ENCODE results near the gene SPATS1. TPM values are rescaled to one million over a fixed set of nuclear protein-coding genes. Genes with fewer than 3 reads are reported as not detected.

Gene SPATS1
- total and polyA plus RNA-seq, 9 donors: 0.25 to 1.4 (median 0.28) TPM; not detected in 6

DNA sequence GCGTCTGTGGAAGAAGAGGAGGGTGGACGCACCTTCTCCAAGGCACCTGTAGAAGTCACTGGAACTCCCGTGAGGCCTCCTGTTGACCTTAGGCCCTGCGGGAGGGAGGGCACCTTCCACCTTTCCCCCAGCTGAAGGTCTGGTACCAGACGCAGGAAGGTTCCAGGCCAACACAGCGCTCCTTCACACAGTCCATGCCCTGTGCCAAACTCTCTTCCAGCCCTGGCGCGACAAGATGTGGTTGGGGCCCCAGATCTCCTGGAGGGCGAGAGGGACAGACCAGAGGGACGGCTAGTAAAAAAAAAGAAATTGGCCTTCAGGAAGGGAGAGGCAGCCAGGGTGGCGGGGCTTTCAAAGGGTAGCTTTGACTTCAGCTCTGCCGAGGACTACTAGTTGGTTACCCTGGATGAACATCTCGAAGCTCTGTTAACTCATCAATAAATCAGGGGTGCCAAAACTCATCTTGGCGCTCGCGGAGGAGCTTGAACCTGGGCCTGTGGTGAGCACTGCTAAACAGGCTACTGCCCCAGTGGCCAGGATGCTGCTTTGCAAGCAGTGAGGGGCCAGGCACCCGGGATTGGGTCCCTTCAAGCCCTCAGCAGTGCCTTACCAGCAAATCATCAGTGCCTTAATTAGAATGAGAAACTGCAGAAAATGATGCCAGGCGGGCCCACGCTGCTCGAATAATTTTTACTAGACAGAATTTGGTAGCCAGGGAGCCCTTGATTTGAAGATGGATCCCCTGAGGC, 44.2 kb upstream of the SPATS1 start:
- TF ChIP-seq EP300 (IDR thresholded peaks at IDR 0.05): no peak
- no peak for TF ChIP-seq CTCF (IDR thresholded peaks at IDR 0.05)
- no peak for TF ChIP-seq POLR2A (IDR thresholded peaks at IDR 0.05)
- DNase-seq: no peak
- no peaks in the 10 kb centered on the region for H3K4me1 ChIP-seq (ENCODE audit: insufficient read depth)
- H3K9me3 ChIP-seq: no peaks in the 10 kb centered on the region
- no peak overlapping the region for H3K27ac ChIP-seq
- no peaks in the 10 kb centered on the region for H3K27me3 ChIP-seq
- 21 to 33% (median 32%) methylated on average over 20 of the region's 20 CpGs for WGBS, 3 donors
- H3K4me3 ChIP-seq: no peak overlapping the region
- intact Hi-C loops (cut with DNase I): no loop called here
- no peaks in the 10 kb centered on the region for H3K36me3 ChIP-seq

- H3K27ac ChIP-seq: no peak overlapping the region
- WGBS, 3 donors: 74 to 86% (median 78%) methylated on average over 3 of the region's 3 CpGs
- H3K4me3 ChIP-seq: no peak overlapping the region
- DNase-seq: no peak
- H3K27me3 ChIP-seq: no peaks in the 10 kb centered on the region
- TF ChIP-seq POLR2A (IDR thresholded peaks at IDR 0.05): no peak
- H3K4me1 ChIP-seq (ENCODE audit: insufficient read depth): no peaks in the 10 kb centered on the region
- H3K36me3 ChIP-seq: no peaks in the 10 kb centered on the region
- no peaks in the 10 kb centered on the region for H3K9me3 ChIP-seq
- intact Hi-C loops (cut with DNase I): no loop called here
Measured at GRCh38 chr6:44298864-44299263, 43.6 kb upstream of the SPATS1 start.

DNA sequence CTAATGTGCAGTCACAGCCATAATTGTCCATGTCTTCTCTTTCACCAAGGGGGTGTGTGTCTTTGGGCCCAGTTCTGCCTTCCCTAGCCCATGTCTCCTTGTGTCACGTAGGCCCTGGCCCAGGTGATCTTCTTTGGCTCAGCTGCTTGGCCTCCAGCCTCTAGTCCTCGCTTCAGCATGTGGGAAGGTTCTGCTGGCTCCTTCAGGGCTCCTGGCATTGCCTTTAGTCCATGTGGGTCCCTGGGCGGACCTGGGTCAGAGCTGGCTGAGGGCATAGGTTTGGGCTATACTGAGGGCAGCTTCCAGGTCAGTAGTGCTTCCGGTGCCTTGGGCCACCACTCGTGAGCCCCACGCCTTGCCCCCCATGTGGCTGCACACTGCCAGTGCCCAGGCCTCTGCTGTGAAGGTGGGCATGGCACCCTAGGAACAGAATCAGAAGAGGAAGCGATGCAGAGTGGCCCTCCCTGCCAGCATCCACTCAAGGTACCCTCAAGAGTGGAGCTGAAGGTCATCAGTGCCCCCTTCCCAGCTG, 42.1 kb upstream of the SPATS1 start:
- intact Hi-C loops (cut with DNase I): no loop called here
- WGBS, 3 donors: 80 to 83% (median 80%) methylated on average over 7 of the region's 7 CpGs
- Histone ChIP-seq H3K9me3 (no peaks in the 10 kb centered on the region), H3K4me3 (no peak overlapping the region), H3K36me3 (no peaks in the 10 kb centered on the region), H3K27ac (no peak overlapping the region), H3K27me3 (no peaks in the 10 kb centered on the region), H3K4me1 (ENCODE audit: insufficient read depth) (no peaks in the 10 kb centered on the region)
- no peak for DNase-seq
- TF ChIP-seq POLR2A (IDR thresholded peaks at IDR 0.05) (no peak), CTCF (IDR thresholded peaks at IDR 0.05) (no peak), EP300 (IDR thresholded peaks at IDR 0.05) (no peak)

- WGBS, 3 donors: 88 to 95% (median 88%) methylated on average over 8 of the region's 8 CpGs
- Histone ChIP-seq H3K27ac (no peak overlapping the region), H3K4me1 (ENCODE audit: insufficient read depth) (no peaks in the 10 kb centered on the region), H3K27me3 (no peaks in the 10 kb centered on the region), H3K4me3 (no peak overlapping the region), H3K36me3 (no peaks in the 10 kb centered on the region), H3K9me3 (no peaks in the 10 kb centered on the region)
- no peak for TF ChIP-seq EP300 (IDR thresholded peaks at IDR 0.05)
- TF ChIP-seq POLR2A (IDR thresholded peaks at IDR 0.05): no peak
- TF ChIP-seq CTCF (IDR thresholded peaks at IDR 0.05): no peak
- DNase-seq: no peak
- intact Hi-C loops (cut with DNase I): no loop called here
Measured at GRCh38 chr6:44301106-44301505, 41.3 kb upstream of the SPATS1 start.

Data from ovary (tissue), 9 donors.